SK-N-MC (cell line): Measurements from ENCODE around the gene KRTAP7-1.

ENCODE experiments used
- EZH2 ChIP-seq: fragments of 200-600 bp; sonication (generic); IDR thresholded peaks from one replicate; pipeline ENCODE4 v1.6.1; 2017; ENCODE audit warnings: antibody characterized with exemption
- FOXP2 ChIP-seq: optimal IDR thresholded peaks from 2 replicates; pipeline ENCODE3; 2011; ENCODE audit warnings: mild to moderate bottlenecking, moderate library complexity; ENCODE audit not compliant: insufficient read depth; ENCODE audit errors: extremely low read length, control extremely low read depth
- POLR2AphosphoS5 ChIP-seq: IDR thresholded peaks from 2 replicates; pipeline ENCODE4 v1.6.1; 2012; ENCODE audit warnings: mild to moderate bottlenecking, low read depth, low read length, borderline replicate concordance

- TF ChIP-seq POLR2AphosphoS5 = no peak
- TF ChIP-seq EZH2 = no peak
- TF ChIP-seq FOXP2 = no peak
Observed at GRCh38 chr21:30800605-30801004, 29.0 kb downstream of the KRTAP7-1 start.
